Heart right ventricle (tissue), 16 donors: ENCODE measurements around the gene TMEM11. TPM values are rescaled to one million over a fixed set of nuclear protein-coding genes. Genes with fewer than 3 reads are reported as not detected.
A peak's percentile ranks its signal among the peaks of the same experiment; 100 is the strongest.

ENCODE experiments used
- ATAC-seq, 8 donors: fragments of 200-7000 bp; cut with Tn5 transposase; one replicate each; pipeline ENCODE4 v1.9.1; 2020; ENCODE audit warnings: mild to moderate bottlenecking in 8 of 8, moderate library complexity in 8 of 8, moderate number of reproducible peaks in 1 of 8
- DNase-seq, 2 donors: peaks; one replicate each; pipeline ENCODE4 v3.0.0-alpha.2; 2020
- H3K27ac ChIP-seq, 10 donors: fragments of 200-600 bp; sonication (generic) in 2 of 10; one replicate each; pipeline versions ENCODE4 v1.5.0 to v1.8.0; 2020 to 2022; ENCODE audit warnings: mild to moderate bottlenecking in 3 of 10
- H3K27me3 ChIP-seq, 7 donors: fragments of 200-600 bp; one replicate each; pipeline ENCODE4 v1.8.0; 2021 to 2022; ENCODE audit warnings: mild to moderate bottlenecking in 2 of 7
- H3K36me3 ChIP-seq, 9 donors: fragments of 200-600 bp; sonication (generic) in 1 of 9; one replicate each; pipeline versions ENCODE4 v1.5.0 to v1.8.0; 2020 to 2022; ENCODE audit warnings: mild to moderate bottlenecking in 2 of 9
- H3K4me1 ChIP-seq, 9 donors: fragments of 200-600 bp; sonication (generic) in 1 of 9; one replicate each; pipeline versions ENCODE4 v1.5.0 to v1.8.0; 2020 to 2022; ENCODE audit warnings: mild to moderate bottlenecking in 4 of 9
- H3K4me3 ChIP-seq, 10 donors: fragments of 200-600 bp; sonication (generic) in 2 of 10; one replicate each; pipeline versions ENCODE4 v1.5.0 to v1.8.0; 2020 to 2022; ENCODE audit warnings: mild to moderate bottlenecking in 7 of 10, moderate library complexity in 2 of 10
- H3K9me3 ChIP-seq, 11 donors: fragments of 200-600 bp in 10 of 11; sonication (generic) in 2 of 11; one replicate each; pipeline versions ENCODE4 v1.5.0 to v1.8.0; 2013 to 2022; ENCODE audit warnings: mild to moderate bottlenecking in 2 of 11, control low read depth in 1 of 11, moderate library complexity in 1 of 11
- CTCF ChIP-seq, 9 donors: fragments of 200-600 bp; sonication (generic) in 2 of 9; IDR thresholded peaks; one replicate each; pipeline versions ENCODE4 v1.5.0 to v1.8.0; 2021 to 2022; ENCODE audit warnings: antibody characterized with exemption in 9 of 9, mild to moderate bottlenecking in 5 of 9, moderate library complexity in 1 of 9
- WGBS, 2 donors: extraction: QIAGEN DNeasy Blood & Tissue Kit; methylation state at CpG; one replicate each; pipeline ENCODE4 v1.1.7; 2013; ENCODE audit warnings: inconsistent platforms in 1 of 2; 5-methylcytosine and 5-hydroxymethylcytosine counted together
- intact Hi-C, 10 donors: fragments of 100-400 bp; cut with DNase I; formaldehyde crosslinking; loops; one replicate each; pipeline versions ENCODE4 v1.11.1 to v1.14.2; 2022
- polyA plus RNA-seq, 2 donors: library from polyadenylated mRNA; stranded (reverse); fragments of 200-250 nt; gene quantifications; one replicate each; pipeline ENCODE4 v1.2.3, GENCODE V29; 2013
- total RNA-seq, 10 donors: library from RNA; stranded (reverse); fragmentation: NEBNext Ultra II Directional in 3 of 10; extraction: Animal tissue kit (Norgen Biotek cat#: 25700) in 3 of 10; gene quantifications; one replicate each; pipeline versions ENCODE4 v1.2.1 to v1.2.4, GENCODE V29; 2021 to 2023
- donor health status: Arrhythmogenic right ventricular cardiomyopathy.
- donor health status: ischemic (EF 13 %, LVEDD 7.1; RV severe dilation, severe dysfunction).
- donor health status: healthy with polysubstance abuse.
- donor health status: DM: no; HTN: yes; CAD: no.
- donor health status: DM: no; HTN: no; CAD: no.
- donor health status: ischemic (EF 25% LVEDD 6.9; RV normal size, moderate dysfunction).
- donor health status: ischemic (EF 25% LVEDD 5.7; RV mildly dilated, moderate dysfunction).
- donor health status: healthy.
- donor health status: DM: yes; HTN: yes; CAD: no.
- donor health status: Ischemic cardiomyopathy.
- donor health status: ischemic (EF 35%, LVEDD 5.7; RV mildly dilated, moderate dysfunction).
- donor health status: nonischemic (EF 11% LVEDD 7.7; RV severe dilation, severe dysfunction).
- donor health status: DM: yes; HTN: yes; CAD: no.
- donor health status: PGD.
- donor health status: ischemic (EF 29% LVEDD 5.4; RV normal size, mild dysfunction).
- donor health status: nonischemic (EF 23%, LVEDD 6.1; RV moderate dilation, normal function).

TMEM11 gene
- total and polyA plus RNA-seq, 12 donors: 20.8 to 54.1 (median 29.0) TPM

GRCh38 chr17:21164620-21165019, 49.3 kb downstream of the TMEM11 start:
- intact Hi-C loops: loop anchor here in 3 of 10 donors (5.0 to 10.0 kb wide), 3 partner anchors 43 to 50 kb away; partner anchors contain the start of gene TMEM11 (in 2 of the 3)
- Histone ChIP-seq H3K36me3 (no peaks in the 10 kb centered on the region), H3K27me3 (no peaks in the 10 kb centered on the region), H3K27ac (peak overlapping the region in 1 of 10 donors; percentile 16), H3K9me3 (no peaks in the 10 kb centered on the region), H3K4me3 (no peak overlapping the region), H3K4me1 (peaks cover 7 to 74% (median 52%) of the 10 kb centered on the region in 9 donors)
- ATAC-seq: no peak
- no peak for DNase-seq
- TF ChIP-seq CTCF (IDR thresholded peaks at IDR 0.05): no peak
- WGBS, 2 donors: 76 to 78% methylated on average over 5 of the region's 5 CpGs

GRCh38 chr17:21164216-21164615, 49.7 kb downstream of the TMEM11 start:
- Histone ChIP-seq H3K4me1 (peaks cover 7 to 70% (median 50%) of the 10 kb centered on the region in 9 donors), H3K9me3 (no peaks in the 10 kb centered on the region), H3K27ac (peak overlapping the region in 1 of 10 donors; percentile 16), H3K4me3 (no peak overlapping the region), H3K36me3 (no peaks in the 10 kb centered on the region), H3K27me3 (no peaks in the 10 kb centered on the region)
- TF ChIP-seq CTCF (IDR thresholded peaks at IDR 0.05): peak in 1 of 9 donors; percentile 7
- ATAC-seq (no peak), DNase-seq (no peak)
- intact Hi-C loops: loop anchor here in 1 of 10 donors (10.0 kb wide), 1 partner anchor 51 kb away; the partner anchor contains the start of gene TMEM11
- WGBS, 2 donors: 93 to 97% methylated on average over 6 of the region's 6 CpGs

- Histone ChIP-seq H3K36me3 (no peaks in the 10 kb centered on the region), H3K4me3 (no peak overlapping the region), H3K27ac (peak overlapping the region in 7 of 10 donors; percentile 13 to 74 (median 60)), H3K9me3 (no peaks in the 10 kb centered on the region), H3K27me3 (no peaks in the 10 kb centered on the region), H3K4me1 (peaks cover 7 to 60% (median 41%) of the 10 kb centered on the region in 9 donors)
- WGBS, 2 donors: 95 to 97% methylated on average over 6 of the region's 6 CpGs
- no peak for TF ChIP-seq CTCF (IDR thresholded peaks at IDR 0.05)
- intact Hi-C loops: loop anchor here in 1 of 10 donors (10.0 kb wide), 1 partner anchor 52 kb away; the partner anchor contains the start of gene TMEM11
- DNase-seq (no peak), ATAC-seq (no peak)
Measured at GRCh38 chr17:21163101-21163500, 50.9 kb downstream of the TMEM11 start.

GRCh38 chr17:21162394-21162775, 51.6 kb downstream of the TMEM11 start:
- Histone ChIP-seq H3K4me1 (peaks cover 5 to 53% (median 37%) of the 10 kb centered on the region in 9 donors), H3K36me3 (no peaks in the 10 kb centered on the region), H3K9me3 (no peaks in the 10 kb centered on the region), H3K27ac (peak overlapping the region in 7 of 10 donors; percentile 13 to 74 (median 60)), H3K27me3 (no peaks in the 10 kb centered on the region), H3K4me3 (no peak overlapping the region)
- WGBS, 2 donors: 62 to 67% methylated on average over 2 of the region's 2 CpGs
- DNase-seq (no peak), ATAC-seq (no peak)
- intact Hi-C loops: loop anchor here in 1 of 10 donors (10.0 kb wide), 1 partner anchor 52 kb away; the partner anchor contains the start of gene TMEM11
- no peak for TF ChIP-seq CTCF (IDR thresholded peaks at IDR 0.05)
